HG03045 (cell line): ENCODE measurements around the gene SLC5A4.
"Not testable (repeated sequence)": the region's sequence is repeated elsewhere in the genome, so short reads cannot be mapped to it uniquely, and the experiment has no call there.

Experiments used
- ATAC-seq: cut with Tn5 transposase; IDR thresholded peaks from one replicate; pipeline ENCODE4 v1.9.1; 2021; ENCODE audit warnings: mild to moderate bottlenecking, moderate library complexity; ENCODE audit not compliant: unreplicated experiment

SLC5A4 gene

DNA sequence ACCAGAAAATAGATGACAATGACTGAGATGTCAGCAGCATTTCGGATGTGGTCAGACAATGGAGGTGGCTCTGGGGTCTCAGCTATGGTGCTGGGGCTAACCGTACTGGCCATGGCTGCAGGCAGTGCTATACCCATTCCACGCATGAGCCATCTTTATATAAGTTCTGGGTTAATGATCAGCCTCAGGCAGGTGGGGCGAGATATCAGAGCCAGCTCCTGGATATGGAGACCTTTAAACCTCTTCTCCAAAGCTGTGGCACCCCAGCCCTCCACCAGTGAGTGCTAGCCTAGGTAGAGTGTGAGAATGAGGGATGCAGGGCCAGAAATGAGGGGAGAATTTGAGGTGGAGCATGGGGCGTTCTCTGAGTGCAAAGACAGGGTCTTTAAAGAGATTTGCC, at the start of gene SLC5A4:
Gene SLC5A4, minus strand, starts transcription at position 131 of the 400 bp plus-strand sequence. Its CDS starts 18 bp downstream, at position 113.
- ATAC-seq = no peak

DNA sequence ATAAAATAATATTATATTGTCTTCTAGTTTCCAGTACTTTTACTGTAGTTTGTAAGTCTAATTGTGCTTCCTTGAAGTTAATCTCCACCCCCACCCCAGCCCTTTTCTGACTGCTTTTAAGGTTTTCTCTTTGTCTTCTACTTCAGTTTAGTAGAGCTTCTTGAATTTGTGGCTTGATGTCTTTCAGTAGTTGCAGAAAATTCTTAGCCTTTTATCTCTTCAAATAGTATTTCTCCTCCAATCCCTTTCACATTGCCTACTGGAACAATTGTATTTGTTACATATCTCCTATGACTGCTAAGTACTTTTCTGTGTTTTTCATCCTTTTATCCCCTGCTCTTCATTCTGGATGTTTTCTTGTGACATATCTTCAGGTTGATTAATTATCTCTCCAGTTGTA, 38.8 kb upstream of the SLC5A4 start:
- not testable (repeated sequence) for ATAC-seq

DNA sequence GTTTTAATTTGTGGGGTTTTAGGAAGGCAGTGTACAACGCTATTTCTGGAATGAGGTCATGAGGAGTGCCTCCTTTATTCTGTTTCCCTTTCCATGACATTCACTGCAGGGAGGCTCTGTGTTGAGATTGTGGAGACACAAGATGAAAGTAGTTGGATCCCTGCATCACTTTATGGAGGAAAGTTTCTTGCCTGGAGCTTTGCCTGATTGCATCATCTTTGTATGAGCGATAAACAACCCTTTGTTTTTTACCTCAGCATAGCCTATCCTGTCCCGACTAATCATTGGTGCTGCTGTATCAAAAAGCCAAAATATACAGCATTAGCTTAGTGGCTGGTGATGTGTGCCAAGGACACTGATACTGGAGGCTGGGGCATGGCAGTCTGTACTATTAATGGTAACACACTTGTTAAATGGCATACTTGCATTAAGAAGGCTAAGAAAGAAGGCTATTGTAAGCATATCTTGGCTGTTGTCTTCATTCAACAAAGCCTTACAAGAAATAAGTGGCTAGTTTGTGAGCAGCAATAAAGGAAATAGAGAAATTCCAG, 31.2 kb upstream of the SLC5A4 start:
- no peak for ATAC-seq

GRCh38 chr22:32281072-32281471, 25.9 kb upstream of the SLC5A4 start:
- no peak for ATAC-seq

GRCh38 chr22:32275353-32275752, 20.2 kb upstream of the SLC5A4 start:
- not testable (repeated sequence) for ATAC-seq

- ATAC-seq = no peak
These were observed 16.2 kb upstream of the SLC5A4 start for GRCh38 chr22:32271389-32271788.

GRCh38 chr22:32270641-32271369, 15.7 kb upstream of the SLC5A4 start:
- no peak for ATAC-seq

GRCh38 chr22:32269316-32269715, 14.2 kb upstream of the SLC5A4 start:
- no peak for ATAC-seq

GRCh38 chr22:32267011-32267410, 11.9 kb upstream of the SLC5A4 start:
- ATAC-seq = no peak

GRCh38 chr22:32265882-32266767, 11.0 kb upstream of the SLC5A4 start:
- no peak for ATAC-seq

DNA sequence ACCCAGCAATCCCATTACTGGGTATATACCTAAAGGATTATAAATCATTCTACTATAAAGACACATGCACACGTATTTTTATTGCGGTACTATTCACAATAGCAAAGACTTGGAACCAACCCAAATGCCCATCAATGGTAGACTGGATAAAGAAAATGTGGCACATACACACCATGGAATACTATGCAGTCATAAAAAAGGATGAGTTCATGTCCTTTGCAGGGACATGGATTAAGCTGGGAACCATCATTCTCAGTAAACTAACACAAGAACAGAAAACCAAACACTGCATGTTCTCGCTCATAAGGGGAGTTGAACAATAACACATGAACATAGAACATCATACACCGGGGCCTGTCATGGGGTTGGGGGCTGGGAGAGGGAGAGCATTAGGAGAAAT, 8.5 kb upstream of the SLC5A4 start:
- ATAC-seq = not testable (repeated sequence)

DNA sequence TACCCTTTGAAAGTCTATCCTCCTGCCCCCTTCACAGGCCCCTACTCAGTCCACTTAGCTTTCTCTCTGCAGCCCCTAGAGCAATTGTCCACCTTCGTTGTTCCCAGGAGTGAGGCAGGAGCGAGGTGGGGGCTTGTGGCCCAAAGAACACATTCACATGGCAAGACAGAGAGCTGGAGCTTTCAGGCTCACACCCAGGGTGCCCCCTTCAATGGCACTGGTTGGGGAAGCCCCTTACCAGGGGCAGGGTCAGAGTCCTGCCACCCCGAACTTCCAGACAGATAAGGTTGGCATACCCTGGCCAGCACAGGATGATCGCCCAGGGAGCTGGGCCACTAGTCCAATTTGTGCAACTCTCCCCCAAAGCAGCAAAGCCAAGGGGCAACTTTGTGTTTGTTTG, 6.2 kb upstream of the SLC5A4 start:
- ATAC-seq = no peak

DNA sequence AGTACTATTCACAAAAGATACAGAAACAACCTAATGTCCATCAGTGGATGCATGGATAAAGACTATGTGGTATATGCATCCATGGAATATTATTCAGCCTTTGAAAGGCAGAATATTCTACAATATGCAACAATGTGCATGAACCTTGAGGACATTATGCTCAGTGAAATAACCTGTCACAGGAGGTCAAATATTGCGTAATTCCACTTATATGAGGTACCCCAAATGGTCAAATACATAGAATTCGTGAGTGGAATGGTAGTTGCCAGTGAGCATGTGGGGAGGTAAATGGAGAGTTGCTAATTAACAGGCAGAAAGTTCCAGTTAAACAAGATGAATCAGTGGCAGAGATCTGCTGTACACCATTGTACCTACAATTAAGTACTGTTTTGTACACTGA, 3.6 kb upstream of the SLC5A4 start:
- ATAC-seq = no peak

DNA sequence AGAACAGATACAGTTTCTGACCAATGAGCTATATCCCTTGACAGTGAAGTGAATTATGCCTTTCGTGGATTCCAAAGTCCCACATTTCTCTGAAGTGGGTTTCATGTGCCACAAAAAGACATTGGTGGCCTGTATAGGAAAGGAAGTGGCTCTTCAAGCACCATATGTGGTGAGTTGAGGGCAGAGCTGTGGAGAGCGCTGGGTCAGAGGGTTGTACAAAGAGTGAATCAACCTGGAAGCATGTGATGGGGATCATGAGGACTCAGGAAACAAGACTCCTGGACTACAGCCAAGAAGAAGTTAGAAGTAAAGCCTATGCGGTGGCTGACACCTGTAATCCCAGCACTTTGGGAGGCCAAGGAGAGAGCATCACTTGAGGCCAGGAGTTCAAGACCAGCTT, 579 bp upstream of the SLC5A4 start:
- ATAC-seq = no peak

GRCh38 chr22:32249231-32249630, 5.9 kb downstream of the SLC5A4 start:
- ATAC-seq = no peak

GRCh38 chr22:32248276-32248675, 6.9 kb downstream of the SLC5A4 start:
- no peak for ATAC-seq

- no peak for ATAC-seq
These were observed 9.0 kb downstream of the SLC5A4 start for GRCh38 chr22:32246166-32246565.

GRCh38 chr22:32245042-32245441, 10.1 kb downstream of the SLC5A4 start:
- ATAC-seq = no peak

GRCh38 chr22:32244547-32244946, 10.6 kb downstream of the SLC5A4 start:
- ATAC-seq = no peak

DNA sequence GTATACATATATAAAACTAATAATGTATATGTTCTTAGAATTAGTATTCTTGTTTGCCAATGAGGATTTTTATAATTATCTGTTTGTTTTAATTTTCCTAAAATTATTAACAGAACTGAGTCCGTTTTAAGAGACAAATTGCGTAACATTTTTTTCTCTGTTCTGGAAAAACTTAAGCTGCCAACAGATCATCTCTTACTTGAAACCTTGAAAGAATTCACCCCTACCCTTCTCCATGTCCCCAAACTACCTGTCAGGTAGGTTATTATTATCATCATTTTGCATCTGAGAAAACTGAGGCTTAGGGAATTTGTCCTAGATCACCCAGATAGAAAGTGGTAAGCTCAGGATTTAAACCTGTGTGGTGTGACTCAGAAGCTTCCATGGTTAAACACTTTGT, 14.7 kb downstream of the SLC5A4 start:
- no peak for ATAC-seq

- no peak for ATAC-seq
These were observed 17.2 kb downstream of the SLC5A4 start for GRCh38 chr22:32237906-32238305.

- no peak for ATAC-seq
These were observed 18.2 kb downstream of the SLC5A4 start for GRCh38 chr22:32236970-32237369.
